Measurements from ENCODE around the gene ENTPD5.
"Not testable (repeated sequence)": the region's sequence is repeated elsewhere in the genome, so short reads cannot be mapped to it uniquely, and the experiment has no call there.

The ENTPD5 gene

GRCh38 chr14:74005664-74006063 lies 13.4 kb downstream of the ENTPD5 start:
- DNase-seq, result not testable (repeated sequence)

GRCh38 chr14:73998726-73999125 lies 20.4 kb downstream of the ENTPD5 start:
- no peak for DNase-seq

- DNase-seq, result no peak
These were observed 21.1 kb downstream of the ENTPD5 start for GRCh38 chr14:73997944-73998447.

- DNase-seq, result no peak
These were observed 21.8 kb downstream of the ENTPD5 start for GRCh38 chr14:73997108-73997943.

GRCh38 chr14:73996731-73997107 lies 22.4 kb downstream of the ENTPD5 start:
- DNase-seq, result no peak

- no peak for DNase-seq
These were observed 23.1 kb downstream of the ENTPD5 start for GRCh38 chr14:73995977-73996378.

- DNase-seq, result not testable (repeated sequence)
These were observed 24.2 kb downstream of the ENTPD5 start for GRCh38 chr14:73994926-73995325.

- no peak for DNase-seq
These were observed 28.0 kb downstream of the ENTPD5 start for GRCh38 chr14:73991092-73991491.

GRCh38 chr14:73988656-73989055 lies 30.4 kb downstream of the ENTPD5 start:
- DNase-seq, result not testable (repeated sequence)

- DNase-seq, result no peak
These were observed 31.0 kb downstream of the ENTPD5 start for GRCh38 chr14:73988065-73988464.

- no peak for DNase-seq
These were observed 41.2 kb downstream of the ENTPD5 start for GRCh38 chr14:73977896-73978295.

GRCh38 chr14:73976125-73976524 lies 43.0 kb downstream of the ENTPD5 start:
- DNase-seq, result no peak

- no peak for DNase-seq
These were observed 45.6 kb downstream of the ENTPD5 start for GRCh38 chr14:73973497-73973896.

GRCh38 chr14:73968885-73969284 lies 50.2 kb downstream of the ENTPD5 start:
- no peak for DNase-seq

GRCh38 chr14:73965216-73965615 lies 53.9 kb downstream of the ENTPD5 start:
- no peak for DNase-seq

GRCh38 chr14:73961192-73961591 lies 57.9 kb downstream of the ENTPD5 start:
- no peak for DNase-seq

- DNase-seq, result no peak
These were observed 60.5 kb downstream of the ENTPD5 start for GRCh38 chr14:73958591-73958990.

GRCh38 chr14:73955674-73956073 lies 63.4 kb downstream of the ENTPD5 start:
- no peak for DNase-seq

GRCh38 chr14:73953731-73954130 lies 65.4 kb downstream of the ENTPD5 start:
- DNase-seq, result no peak

GRCh38 chr14:73949752-73950734 lies 69.0 kb downstream of the ENTPD5 start, which contains the start of the genes COQ6 and FAM161B:
TSS of gene COQ6 (plus strand) at chr14:73950302. CDS start at chr14:73950333, 31 bp downstream.
TSS of gene FAM161B (minus strand) at chr14:73950094. CDS start at chr14:73950026, 68 bp downstream.
- DNase-seq, result peak; percentile 95

GRCh38 chr14:73945159-73945670 lies 73.9 kb downstream of the ENTPD5 start:
- DNase-seq, result no peak

GRCh38 chr14:73944432-73945158 lies 74.5 kb downstream of the ENTPD5 start:
- DNase-seq, result no peak

All from stimulated activated naive CD4-positive, alpha-beta T cell treated with Interleukin-2 at 50 U/mL for 16 hours (primary cell).